DND-41 (cell line): ENCODE data around the gene TMEM184A.

Source experiments
- ATAC-seq: fragments of 200-7000 bp; cut with Tn5 transposase; 3 replicates; pipeline ENCODE4 v1.9.1; 2021; ENCODE audit warnings: low read depth; ENCODE audit not compliant: insufficient read depth
- DNase-seq: peaks from one replicate; pipeline ENCODE4 v3.0.0-alpha.2; 2020
- H2AFZ ChIP-seq: 2 replicates; pipeline ENCODE4 v1.6.0; 2012; ENCODE audit warnings: low read depth, low read length
- H3K27ac ChIP-seq: 2 replicates; pipeline ENCODE4 v1.5.1; 2012; ENCODE audit warnings: low read length, inconsistent platforms
- H3K27me3 ChIP-seq: fragments of 200-600 bp; sonication (generic); 2 replicates; pipeline ENCODE4 v1.6.0; 2012; ENCODE audit warnings: low read length, mild to moderate bottlenecking, inconsistent platforms; ENCODE audit not compliant: insufficient read depth, poor library complexity
- H3K36me3 ChIP-seq: 2 replicates; pipeline ENCODE4 v1.5.1; 2012; ENCODE audit warnings: low read length, inconsistent platforms; ENCODE audit not compliant: insufficient read depth
- H3K4me1 ChIP-seq: 2 replicates; pipeline ENCODE4 v1.5.1; 2012; ENCODE audit warnings: mild to moderate bottlenecking, low read length; ENCODE audit not compliant: insufficient read depth
- H3K4me2 ChIP-seq: 2 replicates; pipeline ENCODE4 v1.6.0; 2012; ENCODE audit warnings: mild to moderate bottlenecking, moderate library complexity, low read length, inconsistent platforms; ENCODE audit not compliant: insufficient read depth
- H3K4me3 ChIP-seq, 2 experiments: fragments of 200-600 bp in 1 of 2; shearing (Covaris generic) in 1 of 2; 2 replicates each; pipeline ENCODE4 v1.5.1; 2012 to 2016; ENCODE audit warnings: inconsistent platforms in 2 of 2, low read length in 2 of 2, mild to moderate bottlenecking in 2 of 2, low read depth in 1 of 2, moderate library complexity in 1 of 2
- H3K79me2 ChIP-seq: 2 replicates; pipeline ENCODE4 v1.6.0; 2012; ENCODE audit warnings: low read length, inconsistent platforms; ENCODE audit not compliant: insufficient read depth
- H3K9ac ChIP-seq: 2 replicates; pipeline ENCODE4 v1.6.0; 2012; ENCODE audit warnings: low read depth, mild to moderate bottlenecking, inconsistent platforms, low read length, moderate library complexity
- H3K9me3 ChIP-seq: 2 replicates; pipeline ENCODE4 v1.5.1; 2012; ENCODE audit warnings: low read length, moderate library complexity, mild to moderate bottlenecking, inconsistent platforms; ENCODE audit not compliant: insufficient read depth, severe bottlenecking
- H4K20me1 ChIP-seq: 2 replicates; pipeline ENCODE4 v1.6.0; 2012; ENCODE audit warnings: low read length; ENCODE audit not compliant: insufficient read depth
- CTCF ChIP-seq: IDR thresholded peaks from 2 replicates; pipeline ENCODE4 v1.5.1; 2012; ENCODE audit warnings: borderline replicate concordance, low read length, moderate library complexity, mild to moderate bottlenecking; ENCODE audit not compliant: poor library complexity, severe bottlenecking; ENCODE audit errors: extremely low read depth
- EZH2 ChIP-seq: IDR thresholded peaks from 3 replicates; pipeline ENCODE4 v1.6.1; 2012; ENCODE audit warnings: borderline replicate concordance, low read depth, mild to moderate bottlenecking, moderate library complexity, low read length, inconsistent platforms; ENCODE audit not compliant: severe bottlenecking

TMEM184A gene

DNA sequence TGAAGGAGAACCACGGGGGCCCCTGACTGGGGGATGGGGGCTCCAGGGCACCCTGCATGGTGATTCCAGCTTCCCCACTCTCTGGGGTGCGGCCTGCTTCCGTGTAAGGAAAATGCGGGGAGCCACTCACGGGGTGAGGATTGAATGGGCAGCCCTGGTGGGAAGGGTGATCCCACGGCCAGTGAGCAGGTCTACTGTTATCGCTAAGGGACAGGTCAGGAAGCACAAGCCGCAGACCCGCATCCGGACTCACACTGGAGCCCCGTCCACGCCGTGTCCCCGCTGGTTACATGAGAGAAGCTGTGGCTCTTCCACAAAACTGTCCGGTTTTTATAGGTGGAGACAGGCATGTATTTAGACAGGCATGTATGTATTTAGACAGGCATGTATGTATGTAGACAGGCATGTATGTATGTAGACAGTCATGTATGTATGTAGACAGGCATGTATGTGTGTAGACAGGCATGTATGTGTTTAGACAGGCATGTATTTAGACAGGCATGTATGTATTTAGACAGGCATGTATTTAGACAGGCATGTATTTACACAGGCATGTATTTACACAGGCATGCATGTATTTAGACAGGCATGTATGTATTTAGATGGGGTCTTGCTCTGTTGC, 8.1 kb upstream of the TMEM184A start:
- no peaks in the 10 kb centered on the region for H3K27me3 ChIP-seq
- peaks cover 19% of the 10 kb centered on the region for H3K36me3 ChIP-seq
- H3K79me2 ChIP-seq: peaks cover 8% of the 10 kb centered on the region
- ATAC-seq (no peak), DNase-seq (no peak)
- H2AFZ ChIP-seq: no peak overlapping the region
- no peaks in the 10 kb centered on the region for H3K9me3 ChIP-seq
- no peak overlapping the region for H3K4me2 ChIP-seq
- no peak overlapping the region for H3K4me3 ChIP-seq
- peaks cover 17% of the 10 kb centered on the region for H3K4me1 ChIP-seq
- no peak overlapping the region for H3K27ac ChIP-seq
- peaks cover 12% of the 10 kb centered on the region; the same call in 1 of the 2 replicates for H4K20me1 ChIP-seq
- TF ChIP-seq EZH2 (no peak), CTCF (no peak)
- H3K9ac ChIP-seq: no peak overlapping the region

- Histone ChIP-seq H3K36me3 (peaks cover 13% of the 10 kb centered on the region), H3K27me3 (no peaks in the 10 kb centered on the region), H3K9ac (no peak overlapping the region), H2AFZ (no peak overlapping the region), H3K27ac (no peak overlapping the region), H3K4me1 (peaks cover 2% of the 10 kb centered on the region; the same call in 1 of the 2 replicates), H3K9me3 (no peaks in the 10 kb centered on the region), H3K4me3 (no peak overlapping the region), H4K20me1 (peaks cover 6% of the 10 kb centered on the region; the same call in 1 of the 2 replicates), H3K79me2 (no peaks in the 10 kb centered on the region), H3K4me2 (no peak overlapping the region)
- DNase-seq (no peak), ATAC-seq (no peak)
- TF ChIP-seq EZH2 (no peak), CTCF (no peak)
Measured at GRCh38 chr7:1562597-1563051, 6.6 kb upstream of the TMEM184A start.

- H4K20me1 ChIP-seq: peaks cover 4% of the 10 kb centered on the region; the same call in 1 of the 2 replicates
- no peaks in the 10 kb centered on the region for H3K9me3 ChIP-seq
- H3K27ac ChIP-seq: no peak overlapping the region
- no peak for ATAC-seq
- DNase-seq: no peak
- H3K4me2 ChIP-seq: no peak overlapping the region
- no peak overlapping the region for H3K4me3 ChIP-seq
- no peaks in the 10 kb centered on the region for H3K79me2 ChIP-seq
- no peak overlapping the region for H2AFZ ChIP-seq
- H3K27me3 ChIP-seq: no peaks in the 10 kb centered on the region
- H3K36me3 ChIP-seq: peaks cover 8% of the 10 kb centered on the region
- no peak for TF ChIP-seq CTCF
- TF ChIP-seq EZH2: no peak
- no peaks in the 10 kb centered on the region for H3K4me1 ChIP-seq
- no peak overlapping the region for H3K9ac ChIP-seq
Measured at GRCh38 chr7:1562116-1562515, 6.1 kb upstream of the TMEM184A start.
